GM18951 (cell line): ENCODE measurements around the gene TMEM217.
"Not testable (repeated sequence)": the region's sequence is repeated elsewhere in the genome, so short reads cannot be mapped to it uniquely, and the experiment has no call there.

Experiments used
- POLR2A ChIP-seq: IDR thresholded peaks from 4 replicates; pipeline ENCODE4 v1.6.1; 2011; ENCODE audit warnings: mild to moderate bottlenecking; ENCODE audit not compliant: insufficient read length, insufficient read depth; ENCODE audit errors: extremely low read depth
- in situ Hi-C: fragments of 300-500 bp; cut with MboI; formaldehyde crosslinking; loops from one replicate; pipeline ENCODE4 v1.12.0; 2022; ENCODE audit warnings: low sequenced_read_pairs, mixed read lengths, inconsistent platforms; ENCODE audit not compliant: unreplicated experiment

Gene TMEM217

GRCh38 chr6:37257634-37258404, at the start of gene TMEM217, which contains the start of gene TBC1D22B:
TMEM217 (minus strand) TSS chr6:37258144; CDS start chr6:37219030, 39,114 bp downstream.
TBC1D22B (plus strand) TSS chr6:37257772; CDS start chr6:37257918, 146 bp downstream.
- in situ Hi-C loops = no loop called here

DNA sequence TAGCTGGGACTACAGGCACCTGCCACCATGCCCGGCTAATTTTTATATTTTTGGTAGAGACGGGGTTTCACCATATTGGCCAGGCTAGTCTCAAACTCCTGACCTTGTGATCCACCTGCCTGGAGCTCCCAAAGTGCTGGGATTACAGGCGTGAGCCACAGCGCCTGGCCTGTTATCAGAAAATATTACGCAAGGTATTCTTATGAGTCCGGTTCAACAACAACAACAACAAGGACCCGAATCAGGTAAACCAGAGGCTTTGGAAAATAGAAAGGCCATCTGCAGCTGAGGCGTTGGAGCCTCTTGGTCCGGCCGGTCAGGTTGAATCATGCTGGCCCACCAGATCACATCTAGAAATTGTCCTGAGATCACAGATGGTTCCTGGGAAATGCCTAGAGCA, 49.5 kb upstream of the TMEM217 start:
- in situ Hi-C loops = not testable (repeated sequence)

More at GRCh38 chr6:37257634-37258404, at the start of gene TMEM217, which contains the start of gene TBC1D22B:
- peak; percentile 73 for TF ChIP-seq POLR2A

DNA sequence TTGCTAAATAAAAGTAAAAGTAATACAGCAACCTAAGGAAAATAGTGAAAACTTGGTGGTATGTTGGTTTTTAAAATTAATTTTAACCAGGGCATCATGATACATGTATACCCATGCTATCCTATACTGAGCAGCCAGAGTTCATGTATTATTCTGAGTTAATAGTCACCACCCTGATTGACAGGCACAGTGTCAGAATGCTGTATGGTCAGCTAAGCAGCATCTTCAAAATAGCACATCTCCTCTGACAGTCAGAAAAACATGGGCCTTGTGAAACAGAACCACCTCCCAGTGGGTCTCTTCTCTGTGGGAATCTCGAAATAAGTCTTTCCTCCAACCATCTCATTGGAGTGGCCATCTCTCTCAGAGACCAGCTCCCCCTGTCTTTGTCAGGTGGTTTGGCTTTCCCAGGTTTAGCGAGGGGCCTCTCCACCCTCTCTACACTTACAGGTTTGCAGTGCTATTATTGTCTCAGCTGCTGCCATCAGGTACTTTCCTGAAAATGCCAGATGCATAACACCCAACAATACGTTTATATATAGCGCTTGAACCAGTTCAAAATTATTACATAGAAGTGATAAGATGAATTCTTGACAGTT, 48.8 kb upstream of the TMEM217 start:
- no peak for TF ChIP-seq POLR2A
- in situ Hi-C loops = no loop called here

DNA sequence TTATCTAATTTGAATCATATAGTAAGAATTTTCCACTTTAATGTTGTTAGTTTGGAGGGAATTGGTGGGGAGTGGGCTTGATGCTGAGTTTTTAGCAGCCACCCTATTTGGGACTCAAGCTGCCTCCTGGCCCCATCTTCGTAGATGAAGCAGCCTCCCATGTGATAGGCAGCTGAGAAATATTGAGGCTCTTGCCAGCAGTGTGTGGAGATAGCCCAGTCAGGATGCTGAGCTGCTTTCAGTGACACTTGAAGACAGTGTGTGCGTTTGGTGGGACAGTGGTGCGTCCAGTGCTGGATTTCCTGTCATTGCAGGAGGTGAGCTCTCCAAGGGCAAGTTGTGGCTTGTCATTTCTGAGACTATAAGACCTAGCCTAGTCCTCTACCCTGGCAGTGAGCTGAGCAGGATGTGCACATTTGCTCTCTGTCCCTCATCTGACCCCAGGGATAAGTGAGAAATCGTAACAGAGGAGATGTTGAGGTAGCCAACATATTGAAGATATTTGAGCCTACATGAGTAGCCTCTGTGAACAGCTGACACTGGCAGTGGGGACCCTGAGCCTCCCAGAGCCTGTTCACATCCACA, 48.0 kb upstream of the TMEM217 start:
- no peak for TF ChIP-seq POLR2A
- in situ Hi-C loops = no loop called here

DNA sequence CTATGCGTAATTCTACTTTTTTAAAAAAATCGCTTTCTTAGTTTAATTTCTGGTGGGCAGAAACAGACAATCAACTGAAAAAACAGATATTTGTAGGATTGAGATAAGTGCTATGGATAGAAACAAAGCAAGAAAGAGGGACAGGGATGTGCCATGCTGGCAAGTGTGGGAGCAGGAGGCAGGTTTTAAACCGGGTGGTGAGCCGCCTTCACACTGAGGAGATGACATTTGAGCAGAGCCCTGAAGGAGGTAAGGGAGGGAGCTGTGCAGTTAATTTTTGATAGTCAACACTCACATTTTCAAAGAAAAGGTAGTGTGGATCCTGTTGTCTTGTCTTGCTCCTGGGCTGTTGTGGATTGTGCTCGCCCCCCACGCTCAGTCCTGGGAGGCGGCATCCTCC, 46.8 kb upstream of the TMEM217 start:
- no peak for TF ChIP-seq POLR2A
- in situ Hi-C loops = no loop called here

- in situ Hi-C loops = no loop called here
- no peak for TF ChIP-seq POLR2A
Measured at GRCh38 chr6:37303891-37304503, 46.1 kb upstream of the TMEM217 start.

DNA sequence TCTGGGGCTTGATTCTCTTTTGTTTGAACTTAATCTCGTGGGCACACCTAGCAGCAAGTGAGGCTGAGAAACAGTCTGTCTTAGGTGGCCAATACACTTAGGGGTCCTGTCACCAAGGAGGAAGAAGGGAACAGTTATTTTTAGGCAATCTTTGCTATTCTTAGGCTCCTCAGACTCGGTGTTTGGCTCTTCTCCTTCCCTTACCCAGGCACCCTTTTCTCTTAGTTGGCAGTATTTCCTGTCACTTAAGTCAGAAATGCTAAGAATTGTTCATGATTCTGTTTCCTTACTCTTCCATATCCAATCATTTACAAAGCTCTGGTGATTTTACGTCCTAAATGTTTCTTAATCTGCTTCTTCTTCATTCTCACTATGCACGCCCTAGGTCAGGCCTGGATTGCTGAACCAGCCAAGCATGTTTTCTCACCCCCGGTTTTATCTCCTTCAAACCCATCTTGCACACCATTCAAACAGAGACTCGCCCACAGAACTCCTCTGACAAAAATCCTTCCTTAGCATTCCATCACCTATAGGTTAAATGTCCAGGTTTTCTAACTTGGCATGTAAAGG, 45.2 kb upstream of the TMEM217 start:
- in situ Hi-C loops = no loop called here
- TF ChIP-seq POLR2A = no peak

GRCh38 chr6:37302086-37302686, 44.2 kb upstream of the TMEM217 start:
- TF ChIP-seq POLR2A = no peak
- in situ Hi-C loops = no loop called here

- no peak for TF ChIP-seq POLR2A
- in situ Hi-C loops = no loop called here
Measured at GRCh38 chr6:37299990-37300389, 42.0 kb upstream of the TMEM217 start.

DNA sequence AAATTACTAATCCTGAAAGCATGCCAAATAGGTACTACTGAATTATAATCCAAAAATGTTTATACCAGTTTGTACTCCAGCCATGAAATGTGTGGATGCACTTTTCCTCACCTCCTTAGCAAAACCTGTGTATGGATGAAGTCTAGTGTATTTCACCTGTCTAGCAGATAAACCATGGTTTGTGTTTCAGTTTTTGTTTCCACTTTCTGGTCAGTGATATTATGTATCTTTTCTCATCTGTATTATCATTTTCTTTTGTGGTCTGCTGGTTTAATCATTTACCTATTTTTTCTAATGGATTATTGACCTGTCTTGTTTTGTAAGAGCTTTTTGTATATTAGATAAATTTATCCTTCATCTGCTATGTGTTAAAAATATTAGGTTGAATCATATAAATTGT, 41.0 kb upstream of the TMEM217 start:
- in situ Hi-C loops = no loop called here
- TF ChIP-seq POLR2A = no peak

DNA sequence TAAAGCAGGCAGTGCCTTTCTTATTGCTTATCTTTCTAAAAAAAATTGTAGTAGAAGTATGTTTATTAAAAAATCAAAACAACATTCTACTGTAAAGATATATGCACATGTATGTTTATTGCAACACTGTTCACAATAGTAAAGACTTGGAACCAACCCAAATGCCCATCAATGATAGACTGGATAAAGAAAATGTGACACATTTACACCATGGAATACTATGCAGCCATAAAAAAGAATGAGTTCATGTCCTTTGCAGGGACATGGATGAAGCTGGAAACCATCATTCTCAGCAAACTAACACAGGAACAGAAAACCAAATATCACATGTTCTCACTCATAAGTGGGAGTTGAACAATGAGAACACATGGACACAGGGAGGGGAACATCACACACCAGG, 39.7 kb upstream of the TMEM217 start:
- in situ Hi-C loops = not testable (repeated sequence)

- in situ Hi-C loops = no loop called here
- TF ChIP-seq POLR2A = no peak
Measured at GRCh38 chr6:37293426-37293825, 35.5 kb upstream of the TMEM217 start.

- TF ChIP-seq POLR2A = no peak
- in situ Hi-C loops = no loop called here
Measured at GRCh38 chr6:37289931-37290330, 32.0 kb upstream of the TMEM217 start.
